GM18498 (cell line): Measurements from ENCODE around the gene SLC12A7.
"Not testable (repeated sequence)": the region's sequence is repeated elsewhere in the genome, so short reads cannot be mapped to it uniquely, and the experiment has no call there.

Experiments used
- ATAC-seq: cut with Tn5 transposase; IDR thresholded peaks from one replicate; pipeline ENCODE4 v1.9.1; 2021; ENCODE audit warnings: mild to moderate bottlenecking, moderate library complexity; ENCODE audit not compliant: unreplicated experiment

Gene SLC12A7

GRCh38 chr5:1083026-1083425, 28.8 kb downstream of the SLC12A7 start:
- ATAC-seq, result not testable (repeated sequence)

GRCh38 chr5:1081519-1081918, 30.3 kb downstream of the SLC12A7 start:
- ATAC-seq, result no peak

GRCh38 chr5:1080432-1080831, 31.4 kb downstream of the SLC12A7 start:
- no peak for ATAC-seq

- no peak for ATAC-seq
Observed at GRCh38 chr5:1079961-1080360, 31.9 kb downstream of the SLC12A7 start.

- ATAC-seq, result no peak
Observed at GRCh38 chr5:1079486-1079885, 32.4 kb downstream of the SLC12A7 start.

GRCh38 chr5:1078851-1079250, 33.0 kb downstream of the SLC12A7 start:
- ATAC-seq, result no peak

GRCh38 chr5:1078206-1078605, 33.7 kb downstream of the SLC12A7 start:
- ATAC-seq, result no peak

- no peak for ATAC-seq
Observed at GRCh38 chr5:1077491-1078020, 34.3 kb downstream of the SLC12A7 start.

GRCh38 chr5:1077026-1077425, 34.8 kb downstream of the SLC12A7 start:
- no peak for ATAC-seq

- ATAC-seq, result no peak
Observed at GRCh38 chr5:1076406-1076805, 35.5 kb downstream of the SLC12A7 start.

- ATAC-seq, result no peak
Observed at GRCh38 chr5:1075931-1076330, 35.9 kb downstream of the SLC12A7 start.

GRCh38 chr5:1075555-1075881, 36.3 kb downstream of the SLC12A7 start:
- ATAC-seq, result no peak

GRCh38 chr5:1074816-1075554, 36.9 kb downstream of the SLC12A7 start:
- ATAC-seq, result no peak

GRCh38 chr5:1074226-1074625, 37.6 kb downstream of the SLC12A7 start:
- ATAC-seq, result no peak

GRCh38 chr5:1073239-1074102, 38.4 kb downstream of the SLC12A7 start:
- ATAC-seq, result no peak

GRCh38 chr5:1069720-1070088, 42.2 kb downstream of the SLC12A7 start:
- ATAC-seq, result no peak

GRCh38 chr5:1068895-1069719, 42.8 kb downstream of the SLC12A7 start:
- ATAC-seq, result no peak

GRCh38 chr5:1068204-1068894, 43.5 kb downstream of the SLC12A7 start:
- ATAC-seq, result no peak

- ATAC-seq, result no peak
Observed at GRCh38 chr5:1067141-1068121, 44.4 kb downstream of the SLC12A7 start.
